Esophagus (tissue), 2 donors: Measurements from ENCODE around the gene KIRREL3. TPM values are rescaled to one million over a fixed set of nuclear protein-coding genes. Genes with fewer than 3 reads are reported as not detected.

Source experiments
- H3K27ac ChIP-seq, 2 donors: one replicate each; pipeline ENCODE4 v1.5.1; 2013; ENCODE audit warnings: low read depth in 2 of 2, mild to moderate bottlenecking in 2 of 2, inconsistent platforms in 1 of 2, low read length in 1 of 2, moderate library complexity in 1 of 2
- H3K27me3 ChIP-seq, 2 donors: one replicate each; pipeline ENCODE4 v1.6.1; 2013; ENCODE audit warnings: low read length in 2 of 2, control low read depth in 1 of 2, mild to moderate bottlenecking in 1 of 2; ENCODE audit not compliant: insufficient read depth in 2 of 2, control insufficient read depth in 1 of 2
- H3K36me3 ChIP-seq, 2 donors: one replicate each; pipeline ENCODE4 v1.6.1; 2013; ENCODE audit warnings: low read length in 1 of 2; ENCODE audit not compliant: control insufficient read depth in 2 of 2, insufficient read depth in 2 of 2
- H3K4me1 ChIP-seq, 2 donors: one replicate each; pipeline ENCODE4 v1.6.1; 2013; ENCODE audit warnings: low read length in 1 of 2; ENCODE audit not compliant: control insufficient read depth in 2 of 2, insufficient read depth in 2 of 2
- H3K4me3 ChIP-seq, 2 donors: one replicate each; pipeline ENCODE4 v1.5.1; 2013; ENCODE audit warnings: low read length in 2 of 2, mild to moderate bottlenecking in 2 of 2, low read depth in 1 of 2, moderate library complexity in 1 of 2
- H3K9me3 ChIP-seq, 2 donors: one replicate each; pipeline ENCODE4 v1.6.1; 2013; ENCODE audit warnings: mild to moderate bottlenecking in 2 of 2, low read depth in 1 of 2, low read length in 1 of 2, moderate library complexity in 1 of 2; ENCODE audit not compliant: control insufficient read depth in 2 of 2, insufficient read depth in 1 of 2
- WGBS, 2 donors: extraction: QIAGEN DNeasy Blood & Tissue Kit; methylation state at CpG; one replicate each; pipeline ENCODE4 v1.1.7; 2013; 5-methylcytosine and 5-hydroxymethylcytosine counted together
- polyA plus RNA-seq, 2 donors: library from polyadenylated mRNA; stranded (reverse); fragments of 200-250 nt; gene quantifications; one replicate each; pipeline ENCODE4 v1.2.3, GENCODE V29; 2013
- donor health status: healthy with polysubstance abuse.
- donor health status: Bipolar disorder and iron deficiency.

KIRREL3 gene
- polyA plus RNA-seq, 2 donors: 0.05 to 0.12 TPM

GRCh38 chr11:126755526-126755925 lies 245.0 kb downstream of the KIRREL3 start:
- H3K36me3 ChIP-seq: no peaks in the 10 kb centered on the region
- WGBS, 2 donors: 70 to 72% methylated on average over 4 of the region's 4 CpGs
- H3K27me3 ChIP-seq: no peaks in the 10 kb centered on the region
- H3K4me1 ChIP-seq: peaks cover 0 to 2% of the 10 kb centered on the region in 2 donors
- H3K9me3 ChIP-seq: no peaks in the 10 kb centered on the region
- H3K27ac ChIP-seq: no peak overlapping the region
- no peak overlapping the region for H3K4me3 ChIP-seq

- Histone ChIP-seq H3K9me3 (no peaks in the 10 kb centered on the region), H3K4me1 (peaks cover 0 to 2% of the 10 kb centered on the region in 2 donors), H3K36me3 (no peaks in the 10 kb centered on the region), H3K27ac (no peak overlapping the region), H3K4me3 (no peak overlapping the region), H3K27me3 (no peaks in the 10 kb centered on the region)
- 59 to 73% methylated on average over 7 of the region's 7 CpGs for WGBS, 2 donors
Observed at GRCh38 chr11:126754591-126755426, 245.8 kb downstream of the KIRREL3 start.

- WGBS, 2 donors: 56 to 68% methylated on average over 1 of the region's 1 CpG
- Histone ChIP-seq H3K9me3 (no peaks in the 10 kb centered on the region), H3K36me3 (no peaks in the 10 kb centered on the region), H3K4me3 (no peak overlapping the region), H3K27me3 (no peaks in the 10 kb centered on the region), H3K27ac (no peak overlapping the region), H3K4me1 (peaks cover 0 to 2% of the 10 kb centered on the region in 2 donors)
Observed at GRCh38 chr11:126753990-126754389, 246.6 kb downstream of the KIRREL3 start.

- no peaks in the 10 kb centered on the region for H3K4me1 ChIP-seq
- no peak overlapping the region for H3K4me3 ChIP-seq
- no peak overlapping the region for H3K27ac ChIP-seq
- H3K27me3 ChIP-seq: no peaks in the 10 kb centered on the region
- WGBS, 2 donors: 72% methylated on average over 4 of the region's 4 CpGs
- H3K36me3 ChIP-seq: no peaks in the 10 kb centered on the region
- no peaks in the 10 kb centered on the region for H3K9me3 ChIP-seq
Observed at GRCh38 chr11:126751242-126751641, 249.3 kb downstream of the KIRREL3 start.

GRCh38 chr11:126748793-126749192 lies 251.8 kb downstream of the KIRREL3 start:
- H3K36me3 ChIP-seq: no peaks in the 10 kb centered on the region
- WGBS, 2 donors: 75 to 87% methylated on average over 6 of the region's 6 CpGs
- no peak overlapping the region for H3K4me3 ChIP-seq
- H3K9me3 ChIP-seq: no peaks in the 10 kb centered on the region
- no peaks in the 10 kb centered on the region for H3K4me1 ChIP-seq
- H3K27me3 ChIP-seq: no peaks in the 10 kb centered on the region
- H3K27ac ChIP-seq: no peak overlapping the region

- no peak overlapping the region for H3K27ac ChIP-seq
- no peaks in the 10 kb centered on the region for H3K36me3 ChIP-seq
- 59 to 65% methylated on average over 17 of the region's 17 CpGs for WGBS, 2 donors
- no peaks in the 10 kb centered on the region for H3K9me3 ChIP-seq
- no peak overlapping the region for H3K4me3 ChIP-seq
- no peaks in the 10 kb centered on the region for H3K27me3 ChIP-seq
- H3K4me1 ChIP-seq: no peaks in the 10 kb centered on the region
Observed at GRCh38 chr11:126748100-126748791, 252.3 kb downstream of the KIRREL3 start.

GRCh38 chr11:126747315-126747714 lies 253.3 kb downstream of the KIRREL3 start:
- Histone ChIP-seq H3K9me3 (no peaks in the 10 kb centered on the region), H3K4me1 (no peaks in the 10 kb centered on the region), H3K36me3 (no peaks in the 10 kb centered on the region), H3K27me3 (no peaks in the 10 kb centered on the region), H3K27ac (no peak overlapping the region), H3K4me3 (no peak overlapping the region)
- WGBS, 2 donors: 74 to 83% methylated on average over 9 of the region's 9 CpGs

GRCh38 chr11:126746443-126746842 lies 254.1 kb downstream of the KIRREL3 start:
- Histone ChIP-seq H3K4me1 (no peaks in the 10 kb centered on the region), H3K27ac (no peak overlapping the region), H3K36me3 (no peaks in the 10 kb centered on the region), H3K9me3 (no peaks in the 10 kb centered on the region), H3K4me3 (no peak overlapping the region), H3K27me3 (no peaks in the 10 kb centered on the region)
- WGBS, 2 donors: 89 to 90% methylated on average over 4 of the region's 4 CpGs

GRCh38 chr11:126744699-126745098 lies 255.9 kb downstream of the KIRREL3 start:
- H3K4me3 ChIP-seq: no peak overlapping the region
- no peaks in the 10 kb centered on the region for H3K36me3 ChIP-seq
- H3K4me1 ChIP-seq: no peaks in the 10 kb centered on the region
- no peak overlapping the region for H3K27ac ChIP-seq
- H3K9me3 ChIP-seq: no peaks in the 10 kb centered on the region
- WGBS, 2 donors: 83 to 87% methylated on average over 4 of the region's 4 CpGs
- H3K27me3 ChIP-seq: no peaks in the 10 kb centered on the region
